ENCODE results near the gene ZNF365.

DNA sequence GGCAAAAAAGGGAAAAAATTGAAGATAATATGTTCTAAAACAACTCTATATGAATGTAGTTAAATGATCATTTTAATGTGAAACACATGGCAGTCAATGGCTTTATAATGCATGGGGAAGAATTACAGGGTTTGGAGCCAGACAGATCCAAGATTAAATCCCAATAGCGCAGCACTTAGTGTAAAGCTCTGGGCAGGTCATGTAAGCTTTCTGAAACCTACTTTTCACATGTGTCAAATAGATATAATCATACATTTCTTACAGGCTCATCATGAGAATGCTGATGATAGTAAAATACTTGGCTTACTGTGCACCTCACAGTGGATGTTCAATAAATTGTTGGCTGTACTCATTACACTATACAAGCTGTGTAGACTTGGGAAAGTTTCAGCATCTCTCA is 48.0 kb upstream of the ZNF365 start:
- no peak for TF ChIP-seq CTCF (IDR thresholded peaks at IDR 0.05; ENCODE audit: poor library complexity)
- no peak for TF ChIP-seq EZH2phosphoT487 (IDR thresholded peaks at IDR 0.05; ENCODE audit: low read depth, severe bottlenecking, unreplicated experiment)
- no peak for TF ChIP-seq EZH2 (IDR thresholded peaks at IDR 0.05; ENCODE audit: borderline replicate concordance)

Data from hepatocyte (in vitro differentiated cells).